ENCODE measurements around the gene ACTL9.

ACTL9 gene

DNA sequence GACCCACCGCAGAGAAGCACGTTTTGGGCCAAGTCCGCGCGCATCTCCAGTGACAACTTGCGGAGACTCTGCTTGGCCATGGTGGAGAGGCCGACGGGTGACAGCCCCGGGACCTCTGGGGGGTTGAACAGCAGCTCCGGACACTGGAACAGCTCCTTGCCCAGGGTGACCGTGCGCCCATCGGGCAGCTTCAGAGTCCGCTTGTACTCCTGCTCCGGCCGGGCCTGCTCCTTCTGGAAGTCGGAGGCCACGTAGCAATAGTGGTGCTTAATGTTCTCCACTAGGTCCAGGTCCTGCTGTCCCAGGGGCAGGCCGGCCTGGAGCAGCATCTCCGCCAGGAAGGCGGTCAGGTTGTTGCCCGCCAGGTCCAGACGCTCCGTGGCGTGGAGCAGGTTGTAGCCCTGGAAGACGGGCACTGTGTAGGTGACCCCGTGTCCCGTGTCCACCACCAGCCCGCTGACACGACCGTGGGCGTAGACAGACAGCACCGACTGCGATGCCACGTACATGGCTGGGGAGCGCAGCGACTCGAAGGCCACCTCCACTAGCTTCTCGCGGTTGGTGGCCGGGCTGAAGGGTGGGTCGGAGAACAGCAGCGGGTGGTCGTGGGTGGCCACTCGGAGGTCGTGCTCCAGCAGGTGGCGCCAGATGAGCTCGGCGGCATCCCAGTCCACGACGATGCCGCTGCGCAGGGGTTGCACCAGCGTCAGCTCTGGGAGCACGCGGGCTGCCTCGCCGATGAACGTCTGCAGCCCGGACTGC lies 743 bp downstream of the ACTL9 start:
- Histone ChIP-seq H3K27me3 (ENCODE audit: insufficient read depth, poor library complexity, severe bottlenecking) (no peaks in the 10 kb centered on the region), H3K27ac (replicated peaks) (no peak overlapping the region), H3K4me3 (replicated peaks; ENCODE audit: insufficient read depth, low read length) (no peak overlapping the region)
- DNase-seq (ENCODE audit: low read depth in 1 of 2, low spot score in 1 of 2) = no peak
- TF ChIP-seq POLR2AphosphoS5 (IDR thresholded peaks at IDR 0.05; ENCODE audit: low read depth) = no peak
- TF ChIP-seq, protein P1, sequence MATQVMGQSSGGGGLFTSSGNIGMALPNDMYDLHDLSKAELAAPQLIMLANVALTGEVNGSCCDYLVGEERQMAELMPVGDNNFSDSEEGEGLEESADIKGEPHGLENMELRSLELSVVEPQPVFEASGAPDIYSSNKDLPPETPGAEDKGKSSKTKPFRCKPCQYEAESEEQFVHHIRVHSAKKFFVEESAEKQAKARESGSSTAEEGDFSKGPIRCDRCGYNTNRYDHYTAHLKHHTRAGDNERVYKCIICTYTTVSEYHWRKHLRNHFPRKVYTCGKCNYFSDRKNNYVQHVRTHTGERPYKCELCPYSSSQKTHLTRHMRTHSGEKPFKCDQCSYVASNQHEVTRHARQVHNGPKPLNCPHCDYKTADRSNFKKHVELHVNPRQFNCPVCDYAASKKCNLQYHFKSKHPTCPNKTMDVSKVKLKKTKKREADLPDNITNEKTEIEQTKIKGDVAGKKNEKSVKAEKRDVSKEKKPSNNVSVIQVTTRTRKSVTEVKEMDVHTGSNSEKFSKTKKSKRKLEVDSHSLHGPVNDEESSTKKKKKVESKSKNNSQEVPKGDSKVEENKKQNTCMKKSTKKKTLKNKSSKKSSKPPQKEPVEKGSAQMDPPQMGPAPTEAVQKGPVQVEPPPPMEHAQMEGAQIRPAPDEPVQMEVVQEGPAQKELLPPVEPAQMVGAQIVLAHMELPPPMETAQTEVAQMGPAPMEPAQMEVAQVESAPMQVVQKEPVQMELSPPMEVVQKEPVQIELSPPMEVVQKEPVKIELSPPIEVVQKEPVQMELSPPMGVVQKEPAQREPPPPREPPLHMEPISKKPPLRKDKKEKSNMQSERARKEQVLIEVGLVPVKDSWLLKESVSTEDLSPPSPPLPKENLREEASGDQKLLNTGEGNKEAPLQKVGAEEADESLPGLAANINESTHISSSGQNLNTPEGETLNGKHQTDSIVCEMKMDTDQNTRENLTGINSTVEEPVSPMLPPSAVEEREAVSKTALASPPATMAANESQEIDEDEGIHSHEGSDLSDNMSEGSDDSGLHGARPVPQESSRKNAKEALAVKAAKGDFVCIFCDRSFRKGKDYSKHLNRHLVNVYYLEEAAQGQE (IDR thresholded peaks at IDR 0.05; ENCODE audit: insufficient replicate concordance, low read depth) = no peak
- no peak for TF ChIP-seq CTCF (IDR thresholded peaks at IDR 0.05; ENCODE audit: insufficient read depth, low read length)
- no peak for TF ChIP-seq SPI1 (IDR thresholded peaks at IDR 0.05; ENCODE audit: borderline replicate concordance, low read depth)
- TF ChIP-seq GABPA (IDR thresholded peaks at IDR 0.05; ENCODE audit: low read depth) = no peak

DNA sequence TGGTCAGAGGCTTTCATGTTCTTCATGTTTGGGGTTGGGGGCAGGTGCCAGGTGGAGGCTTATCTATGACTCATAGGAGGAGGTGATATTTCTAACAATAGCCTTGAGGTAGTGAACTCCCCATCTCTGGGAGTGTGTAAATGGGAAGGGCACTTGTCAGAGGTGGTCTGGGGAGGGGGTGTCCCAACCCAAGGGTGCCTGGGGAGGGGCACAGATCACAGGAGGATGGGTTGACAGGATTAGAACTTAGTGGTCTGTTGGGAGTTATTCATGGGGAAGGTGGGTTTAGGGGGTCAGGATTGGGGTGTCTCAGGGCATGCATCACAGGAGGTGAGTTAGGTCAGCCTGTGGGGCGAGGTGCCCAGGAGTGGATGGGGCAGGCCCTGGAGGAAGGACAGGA lies 1.6 kb downstream of the ACTL9 start:
- Histone ChIP-seq H3K27ac (replicated peaks) (no peak overlapping the region), H3K4me3 (replicated peaks; ENCODE audit: insufficient read depth, low read length) (no peak overlapping the region), H3K27me3 (ENCODE audit: insufficient read depth, poor library complexity, severe bottlenecking) (no peaks in the 10 kb centered on the region)
- TF ChIP-seq POLR2AphosphoS5 (IDR thresholded peaks at IDR 0.05; ENCODE audit: low read depth) (no peak), GABPA (IDR thresholded peaks at IDR 0.05; ENCODE audit: low read depth) (no peak), SPI1 (IDR thresholded peaks at IDR 0.05; ENCODE audit: borderline replicate concordance, low read depth) (no peak), CTCF (IDR thresholded peaks at IDR 0.05; ENCODE audit: insufficient read depth, low read length) (no peak)
- TF ChIP-seq, protein P1 (IDR thresholded peaks at IDR 0.05; ENCODE audit: insufficient replicate concordance, low read depth) = no peak
- DNase-seq (ENCODE audit: low read depth in 1 of 2, low spot score in 1 of 2) = no peak

GRCh38 chr19:8695911-8696310 lies 2.7 kb downstream of the ACTL9 start:
- Histone ChIP-seq H3K4me3 (replicated peaks; ENCODE audit: insufficient read depth, low read length) (no peak overlapping the region), H3K27ac (replicated peaks) (no peak overlapping the region), H3K27me3 (ENCODE audit: insufficient read depth, poor library complexity, severe bottlenecking) (no peaks in the 10 kb centered on the region)
- DNase-seq (ENCODE audit: low read depth in 1 of 2, low spot score in 1 of 2) = no peak
- no peak for TF ChIP-seq GABPA (IDR thresholded peaks at IDR 0.05; ENCODE audit: low read depth)
- TF ChIP-seq, protein P1 (IDR thresholded peaks at IDR 0.05; ENCODE audit: insufficient replicate concordance, low read depth) = no peak
- TF ChIP-seq POLR2AphosphoS5 (IDR thresholded peaks at IDR 0.05; ENCODE audit: low read depth) = no peak
- TF ChIP-seq CTCF (IDR thresholded peaks at IDR 0.05; ENCODE audit: insufficient read depth, low read length) = no peak
- no peak for TF ChIP-seq SPI1 (IDR thresholded peaks at IDR 0.05; ENCODE audit: borderline replicate concordance, low read depth)

All from HL-60 (cell line).